ENCODE measurements around the gene DTX3.
"Not testable (repeated sequence)": the region's sequence is repeated elsewhere in the genome, so short reads cannot be mapped to it uniquely, and the experiment has no call there.

Gene DTX3

GRCh38 chr12:57618431-57618830 is 13.8 kb downstream of the DTX3 start:
- H3K27me3 ChIP-seq (ENCODE audit: control insufficient read depth, insufficient read depth, low read length), result peaks cover 99% of the 10 kb centered on the region
- H3K9ac ChIP-seq (ENCODE audit: low read depth, low read length); H3K36me3 ChIP-seq (ENCODE audit: control insufficient read depth, insufficient read depth, low read length); H3K4me3 ChIP-seq (ENCODE audit: low read depth, low read length); H3K4me1 ChIP-seq (ENCODE audit: control insufficient read depth, insufficient read depth, low read length); H3K9me3 ChIP-seq (ENCODE audit: control insufficient read depth, insufficient read depth, low read length): not testable (repeated sequence)

DNA sequence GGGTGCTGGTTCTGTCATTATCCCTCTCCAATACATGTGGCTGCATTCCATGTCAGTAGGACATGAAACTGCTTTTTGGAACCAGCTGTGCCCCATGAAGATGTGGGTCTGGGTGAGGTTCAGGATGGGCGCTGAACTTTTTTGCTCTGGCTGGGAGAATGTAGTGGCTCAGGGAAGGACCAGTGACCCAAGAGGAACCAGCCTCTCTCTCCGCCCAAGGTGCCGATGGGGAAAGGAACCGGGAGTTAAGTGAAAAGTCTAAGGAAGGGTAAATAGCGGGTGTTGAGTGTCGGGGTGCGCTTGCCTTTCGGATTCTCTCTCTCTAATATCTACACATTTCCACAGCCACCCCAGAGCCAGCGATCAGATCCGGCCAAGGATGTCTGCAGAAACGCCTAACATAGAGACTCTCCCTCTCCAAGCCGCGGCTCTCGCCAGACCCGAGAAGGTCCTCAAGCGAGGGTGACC is 14.4 kb downstream of the DTX3 start:
- no peaks in the 10 kb centered on the region for H3K36me3 ChIP-seq (ENCODE audit: control insufficient read depth, insufficient read depth, low read length)
- peaks cover 99% of the 10 kb centered on the region for H3K27me3 ChIP-seq (ENCODE audit: control insufficient read depth, insufficient read depth, low read length)
- peaks cover 5% of the 10 kb centered on the region for H3K4me1 ChIP-seq (ENCODE audit: control insufficient read depth, insufficient read depth, low read length)
- H3K9me3 ChIP-seq (ENCODE audit: control insufficient read depth, insufficient read depth, low read length), result no peaks in the 10 kb centered on the region
- no peak overlapping the region for H3K9ac ChIP-seq (ENCODE audit: low read depth, low read length)
- H3K4me3 ChIP-seq (ENCODE audit: low read depth, low read length), result peak overlapping the region; percentile 52

DNA sequence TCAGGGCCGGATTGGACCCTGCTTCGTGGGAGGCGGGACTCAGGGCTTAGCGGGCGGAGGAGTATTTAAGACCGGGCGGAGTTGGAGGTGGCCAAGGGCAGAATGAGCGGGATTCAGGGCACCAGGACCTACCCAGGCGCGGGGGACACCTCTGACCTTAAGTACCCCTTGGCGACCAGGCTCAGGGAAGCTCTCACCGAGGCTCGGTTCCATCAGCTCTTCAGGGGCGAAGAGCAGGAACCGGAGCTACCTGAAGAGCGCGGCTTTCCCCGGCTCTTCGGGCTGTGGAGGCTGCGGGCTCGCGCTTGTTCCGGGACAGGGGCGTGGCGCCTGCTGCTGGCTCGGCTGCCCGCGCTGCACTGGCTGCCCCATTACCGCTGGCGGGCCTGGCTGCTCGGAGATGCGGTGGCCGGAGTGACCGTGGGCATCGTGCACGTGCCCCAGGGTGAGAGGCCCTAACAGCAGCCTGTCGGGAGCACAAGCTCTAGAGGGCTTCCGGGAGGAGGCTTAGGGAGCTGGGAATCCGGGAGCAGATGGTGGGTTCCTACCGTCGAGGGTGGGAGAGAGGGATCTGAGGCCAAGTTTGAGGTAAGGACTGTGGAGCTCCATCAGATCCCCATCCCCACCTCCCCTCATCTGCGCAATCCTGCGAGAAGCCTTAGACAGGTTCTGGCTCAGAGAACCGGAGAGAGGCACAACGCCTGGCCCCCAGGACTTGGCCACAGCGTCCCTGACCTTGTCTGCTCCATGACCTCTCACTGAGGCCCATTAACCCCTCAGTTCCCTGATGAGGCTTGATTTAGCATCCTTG is 15.0 kb downstream of the DTX3 start:
- Histone ChIP-seq H3K4me3 (ENCODE audit: low read depth, low read length) (peak overlapping the region; percentile 52), H3K27me3 (ENCODE audit: control insufficient read depth, insufficient read depth, low read length) (peaks cover 99% of the 10 kb centered on the region)

GRCh38 chr12:57620245-57620935 is 15.8 kb downstream of the DTX3 start:
- H3K36me3 ChIP-seq (ENCODE audit: control insufficient read depth, insufficient read depth, low read length), result no peaks in the 10 kb centered on the region
- H3K4me3 ChIP-seq (ENCODE audit: low read depth, low read length), result peak overlapping the region; percentile 52
- no peak overlapping the region for H3K9ac ChIP-seq (ENCODE audit: low read depth, low read length)
- H3K9me3 ChIP-seq (ENCODE audit: control insufficient read depth, insufficient read depth, low read length), result no peaks in the 10 kb centered on the region
- H3K27me3 ChIP-seq (ENCODE audit: control insufficient read depth, insufficient read depth, low read length), result peaks cover 99% of the 10 kb centered on the region
- H3K4me1 ChIP-seq (ENCODE audit: control insufficient read depth, insufficient read depth, low read length), result peaks cover 5% of the 10 kb centered on the region

More for the DNA sequence above, 15.0 kb downstream of the DTX3 start:
- Histone ChIP-seq H3K9me3 (ENCODE audit: control insufficient read depth, insufficient read depth, low read length) (no peaks in the 10 kb centered on the region), H3K36me3 (ENCODE audit: control insufficient read depth, insufficient read depth, low read length) (no peaks in the 10 kb centered on the region), H3K9ac (ENCODE audit: low read depth, low read length) (no peak overlapping the region), H3K4me1 (ENCODE audit: control insufficient read depth, insufficient read depth, low read length) (peaks cover 5% of the 10 kb centered on the region)

DNA sequence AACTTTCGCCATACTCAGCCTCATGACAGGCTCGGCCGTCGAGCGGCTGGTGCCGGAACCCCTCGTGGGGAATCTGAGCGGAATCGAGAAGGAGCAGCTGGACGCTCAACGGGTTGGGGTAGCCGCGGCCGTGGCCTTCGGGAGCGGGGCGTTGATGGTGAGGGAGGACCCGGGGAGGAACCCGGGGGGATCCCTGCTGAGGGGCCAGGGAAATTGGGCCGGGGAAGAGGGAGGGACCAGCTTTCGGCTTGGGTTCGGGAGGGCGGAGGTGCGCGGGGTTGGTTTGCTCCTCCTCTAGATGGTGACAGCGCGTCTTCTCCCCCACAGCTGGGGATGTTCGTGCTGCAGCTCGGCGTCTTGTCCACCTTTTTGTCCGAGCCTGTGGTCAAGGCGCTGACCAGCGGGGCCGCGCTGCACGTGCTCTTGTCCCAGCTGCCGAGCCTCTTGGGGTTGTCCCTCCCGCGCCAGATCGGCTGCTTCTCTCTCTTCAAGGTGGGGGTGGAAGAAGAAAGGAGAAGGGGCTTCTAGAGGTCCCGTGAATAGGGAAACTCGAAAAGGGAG is 16.4 kb downstream of the DTX3 start:
- Histone ChIP-seq H3K9me3 (ENCODE audit: control insufficient read depth, insufficient read depth, low read length) (no peaks in the 10 kb centered on the region), H3K4me1 (ENCODE audit: control insufficient read depth, insufficient read depth, low read length) (peaks cover 5% of the 10 kb centered on the region), H3K4me3 (ENCODE audit: low read depth, low read length) (peak overlapping the region; percentile 52), H3K9ac (ENCODE audit: low read depth, low read length) (no peak overlapping the region), H3K27me3 (ENCODE audit: control insufficient read depth, insufficient read depth, low read length) (peaks cover 99% of the 10 kb centered on the region), H3K36me3 (ENCODE audit: control insufficient read depth, insufficient read depth, low read length) (no peaks in the 10 kb centered on the region)

- H3K9ac ChIP-seq (ENCODE audit: low read depth, low read length), result no peak overlapping the region
- no peaks in the 10 kb centered on the region for H3K36me3 ChIP-seq (ENCODE audit: control insufficient read depth, insufficient read depth, low read length)
- peaks cover 5% of the 10 kb centered on the region for H3K4me1 ChIP-seq (ENCODE audit: control insufficient read depth, insufficient read depth, low read length)
- peaks cover 99% of the 10 kb centered on the region for H3K27me3 ChIP-seq (ENCODE audit: control insufficient read depth, insufficient read depth, low read length)
- no peaks in the 10 kb centered on the region for H3K9me3 ChIP-seq (ENCODE audit: control insufficient read depth, insufficient read depth, low read length)
- peak overlapping the region; percentile 52 for H3K4me3 ChIP-seq (ENCODE audit: low read depth, low read length)
Observed at GRCh38 chr12:57621497-57622292, 17.1 kb downstream of the DTX3 start.

DNA sequence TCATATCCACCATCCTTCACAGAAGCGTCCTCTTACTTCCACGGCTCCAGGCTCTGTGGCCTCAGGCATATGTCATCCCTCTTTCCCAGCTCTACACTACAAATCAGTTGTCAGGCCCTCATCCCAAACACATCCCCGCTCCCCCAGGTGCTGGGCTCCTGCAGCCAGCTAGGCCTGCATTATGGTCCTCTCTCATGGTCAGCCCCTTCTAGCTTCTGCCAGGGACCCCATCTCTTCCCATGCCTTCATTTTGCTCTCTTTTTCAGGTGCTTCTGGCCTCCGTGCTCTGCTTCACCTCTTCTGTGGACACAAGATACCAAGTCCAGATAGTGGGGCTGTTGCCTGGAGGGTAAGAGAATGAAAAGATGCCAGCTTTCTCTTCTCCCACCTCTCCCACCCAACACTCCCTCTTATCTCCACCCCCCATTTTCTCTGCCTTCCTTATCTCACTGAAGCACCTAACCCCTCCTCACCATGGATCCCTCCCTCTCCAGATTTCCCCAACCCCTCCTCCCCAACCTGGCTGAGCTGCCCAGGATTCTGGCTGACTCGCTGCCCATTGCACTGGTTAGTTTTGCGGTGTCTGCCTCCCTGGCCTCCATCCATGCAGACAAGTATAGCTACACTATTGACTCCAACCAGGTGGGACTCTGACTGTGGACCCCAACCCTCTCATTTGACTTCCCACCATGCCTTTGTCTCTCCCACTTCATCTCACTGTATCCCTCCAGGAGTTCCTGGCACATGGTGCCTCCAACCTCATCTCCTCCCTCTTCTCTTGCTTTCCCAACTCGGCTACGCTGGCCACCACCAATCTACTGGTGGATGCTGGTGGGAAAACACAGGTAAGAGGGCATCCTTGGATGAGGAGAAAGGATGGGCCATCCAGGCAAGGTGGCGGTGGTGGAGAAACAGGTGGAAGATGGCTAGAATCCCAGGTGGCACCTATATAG is 17.9 kb downstream of the DTX3 start:
- no peaks in the 10 kb centered on the region for H3K9me3 ChIP-seq (ENCODE audit: control insufficient read depth, insufficient read depth, low read length)
- H3K36me3 ChIP-seq (ENCODE audit: control insufficient read depth, insufficient read depth, low read length), result no peaks in the 10 kb centered on the region
- H3K9ac ChIP-seq (ENCODE audit: low read depth, low read length), result no peak overlapping the region
- H3K4me3 ChIP-seq (ENCODE audit: low read depth, low read length), result no peak overlapping the region
- H3K27me3 ChIP-seq (ENCODE audit: control insufficient read depth, insufficient read depth, low read length), result peaks cover 100% of the 10 kb centered on the region
- H3K4me1 ChIP-seq (ENCODE audit: control insufficient read depth, insufficient read depth, low read length), result peaks cover 5% of the 10 kb centered on the region

DNA sequence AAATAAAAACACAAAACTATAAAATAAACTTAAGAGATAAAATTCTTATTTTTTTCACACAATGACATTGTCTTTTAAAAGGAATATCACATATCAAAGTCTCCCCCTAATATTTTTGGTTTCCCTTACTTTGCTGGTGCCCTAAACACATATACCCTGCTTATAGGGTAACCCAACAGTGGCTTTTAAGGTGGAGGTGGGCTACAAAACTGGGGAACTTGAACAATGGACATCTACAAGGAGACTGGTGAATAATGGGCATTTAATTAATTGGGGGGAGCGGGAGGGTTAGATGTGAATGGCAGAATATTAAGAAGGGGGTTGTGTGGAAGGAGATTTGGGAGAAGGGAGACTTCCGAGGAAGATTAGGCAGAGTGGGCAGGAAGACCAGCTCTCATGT is 18.8 kb downstream of the DTX3 start:
- H3K9me3 ChIP-seq (ENCODE audit: control insufficient read depth, insufficient read depth, low read length), result no peaks in the 10 kb centered on the region
- H3K27me3 ChIP-seq (ENCODE audit: control insufficient read depth, insufficient read depth, low read length), result peaks cover 100% of the 10 kb centered on the region
- H3K4me3 ChIP-seq (ENCODE audit: low read depth, low read length), result no peak overlapping the region
- peaks cover 5% of the 10 kb centered on the region for H3K4me1 ChIP-seq (ENCODE audit: control insufficient read depth, insufficient read depth, low read length)
- H3K9ac ChIP-seq (ENCODE audit: low read depth, low read length), result no peak overlapping the region
- no peaks in the 10 kb centered on the region for H3K36me3 ChIP-seq (ENCODE audit: control insufficient read depth, insufficient read depth, low read length)

DNA sequence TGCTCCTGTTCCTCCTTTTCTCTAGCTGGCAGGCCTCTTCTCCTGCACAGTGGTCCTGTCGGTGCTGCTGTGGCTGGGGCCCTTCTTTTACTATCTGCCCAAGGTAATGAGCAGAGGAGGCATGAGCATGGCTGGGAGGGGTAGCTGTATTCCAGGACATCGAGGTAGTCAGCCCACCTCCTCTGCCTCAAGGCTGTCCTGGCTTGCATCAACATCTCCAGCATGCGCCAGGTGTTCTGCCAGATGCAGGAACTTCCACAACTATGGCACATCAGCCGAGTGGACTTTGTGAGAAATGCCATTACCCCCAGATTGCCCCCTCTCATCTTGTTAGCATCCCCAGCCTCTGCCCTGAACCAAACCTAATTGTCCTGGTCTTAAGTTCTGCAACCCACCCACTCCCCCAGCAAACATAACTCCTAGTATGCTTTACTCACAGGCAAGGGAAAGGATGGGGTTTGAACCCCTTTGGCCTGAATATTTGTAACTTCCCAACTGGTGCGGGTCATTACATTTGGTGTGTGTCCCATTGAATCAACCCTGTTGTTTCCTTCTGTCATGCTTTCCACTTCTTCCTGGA is 19.3 kb downstream of the DTX3 start:
- Histone ChIP-seq H3K9ac (ENCODE audit: low read depth, low read length) (no peak overlapping the region), H3K36me3 (ENCODE audit: control insufficient read depth, insufficient read depth, low read length) (no peaks in the 10 kb centered on the region), H3K9me3 (ENCODE audit: control insufficient read depth, insufficient read depth, low read length) (no peaks in the 10 kb centered on the region), H3K27me3 (ENCODE audit: control insufficient read depth, insufficient read depth, low read length) (peaks cover 100% of the 10 kb centered on the region), H3K4me3 (ENCODE audit: low read depth, low read length) (no peak overlapping the region), H3K4me1 (ENCODE audit: control insufficient read depth, insufficient read depth, low read length) (peaks cover 4% of the 10 kb centered on the region)

GRCh38 chr12:57624441-57625220 is 20.0 kb downstream of the DTX3 start:
- Histone ChIP-seq H3K36me3 (ENCODE audit: control insufficient read depth, insufficient read depth, low read length) (no peaks in the 10 kb centered on the region), H3K4me1 (ENCODE audit: control insufficient read depth, insufficient read depth, low read length) (peaks cover 3% of the 10 kb centered on the region), H3K27me3 (ENCODE audit: control insufficient read depth, insufficient read depth, low read length) (peaks cover 100% of the 10 kb centered on the region), H3K9ac (ENCODE audit: low read depth, low read length) (no peak overlapping the region), H3K9me3 (ENCODE audit: control insufficient read depth, insufficient read depth, low read length) (no peaks in the 10 kb centered on the region), H3K4me3 (ENCODE audit: low read depth, low read length) (no peak overlapping the region)

Measured in iPS-15b (cell line).